GM18951 (cell line): ENCODE data around the gene OLFM2.

Experiments used
- POLR2A ChIP-seq: IDR thresholded peaks from 4 replicates; pipeline ENCODE4 v1.6.1; 2011; ENCODE audit warnings: mild to moderate bottlenecking; ENCODE audit not compliant: insufficient read length, insufficient read depth; ENCODE audit errors: extremely low read depth
- in situ Hi-C: fragments of 300-500 bp; cut with MboI; formaldehyde crosslinking; loops from one replicate; pipeline ENCODE4 v1.12.0; 2022; ENCODE audit warnings: low sequenced_read_pairs, mixed read lengths, inconsistent platforms; ENCODE audit not compliant: unreplicated experiment

Gene OLFM2

GRCh38 chr19:9878511-9879196, 57.7 kb downstream of the OLFM2 start:
- in situ Hi-C loops = no loop called here
- TF ChIP-seq POLR2A = no peak

GRCh38 chr19:9877780-9878510, 58.4 kb downstream of the OLFM2 start:
- no peak for TF ChIP-seq POLR2A
- in situ Hi-C loops = no loop called here

DNA sequence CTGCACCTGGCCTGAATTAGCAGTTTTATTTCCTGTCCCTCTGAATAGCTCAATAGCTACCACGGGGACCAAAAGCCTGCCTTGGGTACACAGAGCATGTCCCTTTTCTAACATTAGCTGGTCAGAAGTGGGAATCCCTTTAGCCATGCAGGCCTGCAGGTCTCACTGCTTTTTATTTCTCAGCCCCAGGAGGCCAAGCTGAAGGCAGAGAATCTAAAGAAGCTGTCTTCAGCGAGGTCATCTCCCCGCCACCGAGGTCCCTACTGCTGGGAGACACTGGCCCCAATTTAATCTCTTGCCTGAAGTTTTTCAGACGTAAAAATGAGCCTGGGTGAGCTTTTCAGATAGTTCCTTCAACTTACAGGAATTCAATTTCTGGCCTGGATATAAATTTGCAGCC, 60.5 kb downstream of the OLFM2 start:
- in situ Hi-C loops = no loop called here
- no peak for TF ChIP-seq POLR2A

- no peak for TF ChIP-seq POLR2A
- in situ Hi-C loops = no loop called here
Measured at GRCh38 chr19:9875031-9875627, 61.2 kb downstream of the OLFM2 start.

GRCh38 chr19:9872618-9873242, 63.6 kb downstream of the OLFM2 start:
- no peak for TF ChIP-seq POLR2A
- in situ Hi-C loops = no loop called here

GRCh38 chr19:9871626-9872338, 64.5 kb downstream of the OLFM2 start:
- no peak for TF ChIP-seq POLR2A
- in situ Hi-C loops = no loop called here

- in situ Hi-C loops = no loop called here
- TF ChIP-seq POLR2A = no peak
Measured at GRCh38 chr19:9868983-9869617, 67.2 kb downstream of the OLFM2 start.

DNA sequence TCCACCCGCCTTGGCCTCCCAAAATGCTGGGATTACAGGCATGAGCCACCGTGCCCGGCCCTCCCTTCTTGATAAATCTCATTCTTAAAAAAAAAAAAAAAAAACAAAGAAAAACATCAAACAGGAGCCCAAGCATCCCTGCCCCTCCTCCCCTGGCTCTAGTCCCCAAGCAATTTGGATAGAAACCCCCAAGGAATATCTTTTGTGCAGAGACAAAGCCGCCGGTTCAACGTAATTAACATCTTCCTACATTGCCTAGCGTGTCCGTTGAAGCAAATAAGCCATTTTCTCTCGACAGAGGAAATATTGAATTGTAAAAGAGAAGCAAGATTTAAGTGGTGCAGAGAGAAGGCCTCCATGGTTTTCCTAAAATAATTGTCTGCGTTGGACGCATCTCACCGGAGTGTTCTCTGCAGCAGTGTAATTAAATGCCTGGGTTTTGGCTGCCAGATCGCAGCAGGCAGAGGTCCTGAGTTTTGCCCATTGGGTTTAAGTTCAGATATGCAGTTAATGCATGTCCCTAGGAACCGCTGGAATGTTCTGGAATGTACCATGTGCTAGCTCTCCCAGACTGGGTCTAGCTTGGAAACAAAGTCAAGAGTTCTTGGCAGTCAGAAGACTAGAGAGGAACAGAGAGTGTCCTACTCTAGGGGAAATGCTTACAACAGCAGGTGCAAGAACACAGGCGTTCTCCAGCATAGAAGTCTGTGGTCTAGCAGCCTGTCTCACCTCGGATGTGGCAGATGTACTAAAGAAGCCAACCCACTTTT, 70.4 kb downstream of the OLFM2 start:
- in situ Hi-C loops = no loop called here

DNA sequence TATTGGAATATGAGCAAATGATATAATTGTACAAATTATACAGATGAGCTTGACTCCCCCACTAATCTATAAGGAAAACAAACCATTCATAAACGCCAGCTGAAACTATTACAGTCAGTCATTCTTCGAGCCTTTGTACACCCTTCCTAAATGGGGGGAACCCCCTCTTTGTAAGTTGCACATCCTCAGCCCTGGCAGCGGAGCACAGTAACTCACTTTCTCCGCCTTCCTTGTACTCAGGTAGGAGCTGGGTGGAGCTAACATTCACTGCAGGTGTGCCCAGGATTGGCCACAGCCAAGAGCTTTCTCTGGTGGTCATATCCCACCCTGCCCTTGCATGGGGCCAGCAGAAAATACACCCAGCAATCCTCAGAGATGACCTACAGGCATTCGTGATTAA, 72.6 kb downstream of the OLFM2 start:
- in situ Hi-C loops = no loop called here

More for the DNA sequence above, 70.4 kb downstream of the OLFM2 start:
- no peak for TF ChIP-seq POLR2A

GRCh38 chr19:9862938-9863337, 73.4 kb downstream of the OLFM2 start:
- TF ChIP-seq POLR2A = no peak
- in situ Hi-C loops = no loop called here

More for the DNA sequence above, 72.6 kb downstream of the OLFM2 start:
- TF ChIP-seq POLR2A = no peak

GRCh38 chr19:9861503-9861902, 74.8 kb downstream of the OLFM2 start:
- no peak for TF ChIP-seq POLR2A
- in situ Hi-C loops = no loop called here

GRCh38 chr19:9860407-9860806, 75.9 kb downstream of the OLFM2 start:
- in situ Hi-C loops = no loop called here
- TF ChIP-seq POLR2A = no peak

DNA sequence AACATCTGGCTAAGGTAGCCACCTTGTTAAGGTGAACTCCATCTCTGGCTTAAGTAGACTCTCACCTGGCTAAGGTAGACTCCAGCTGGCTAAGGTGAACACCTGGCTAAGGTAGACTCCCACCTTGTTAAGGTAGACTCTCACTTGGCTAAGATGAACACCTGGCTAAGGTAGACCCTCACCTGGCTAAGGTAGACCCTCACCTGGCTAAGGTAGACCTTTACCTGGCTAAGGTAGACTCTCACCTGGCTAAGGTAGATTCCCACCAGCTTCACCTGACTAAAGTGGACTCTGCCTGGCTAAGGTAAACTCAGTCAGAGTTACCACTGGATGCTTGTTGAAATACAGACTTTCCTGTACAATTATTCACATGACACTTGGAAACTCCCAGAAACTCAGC, 77.5 kb downstream of the OLFM2 start:
- no peak for TF ChIP-seq POLR2A
- in situ Hi-C loops = no loop called here
